ENCODE results near the gene PTPRO. TPM values are rescaled to one million over a fixed set of nuclear protein-coding genes. Genes with fewer than 3 reads are reported as not detected.

The PTPRO gene
- total RNA-seq, 1 donor from 2014 or later = 0.49 TPM

GRCh38 chr12:15581006-15581405, 258.7 kb downstream of the PTPRO start:
- intact Hi-C loops (cut with DNase I) = no loop called here
- Histone ChIP-seq H3K27ac (no peak overlapping the region), H3K27me3 (no peaks in the 10 kb centered on the region), H3K4me3 (no peak overlapping the region), H3K4me1 (no peaks in the 10 kb centered on the region), H3K36me3 (no peaks in the 10 kb centered on the region), H3K9me3 (no peaks in the 10 kb centered on the region)
- no peak for TF ChIP-seq CTCF (IDR thresholded peaks at IDR 0.05)
- no peak for TF ChIP-seq POLR2AphosphoS5 (IDR thresholded peaks at IDR 0.05; ENCODE audit: insufficient read depth in 1 of 2, low read depth in 1 of 2)
- TF ChIP-seq POLR2A (IDR thresholded peaks at IDR 0.05) = no peak
- DNase-seq (ENCODE audit: extremely low spot score in 2 of 2) = no peak

GRCh38 chr12:15583804-15584203, 261.5 kb downstream of the PTPRO start:
- H3K4me1 ChIP-seq = no peaks in the 10 kb centered on the region
- DNase-seq (ENCODE audit: extremely low spot score in 2 of 2) = no peak
- no peaks in the 10 kb centered on the region for H3K36me3 ChIP-seq
- H3K27ac ChIP-seq = no peak overlapping the region
- no peak overlapping the region for H3K4me3 ChIP-seq
- TF ChIP-seq POLR2A (IDR thresholded peaks at IDR 0.05) = no peak
- no peak for TF ChIP-seq CTCF (IDR thresholded peaks at IDR 0.05)
- no peak for TF ChIP-seq POLR2AphosphoS5 (IDR thresholded peaks at IDR 0.05; ENCODE audit: insufficient read depth in 1 of 2, low read depth in 1 of 2)
- intact Hi-C loops (cut with DNase I) = no loop called here
- no peaks in the 10 kb centered on the region for H3K27me3 ChIP-seq
- no peaks in the 10 kb centered on the region for H3K9me3 ChIP-seq

- TF ChIP-seq POLR2AphosphoS5 (IDR thresholded peaks at IDR 0.05; ENCODE audit: insufficient read depth in 1 of 2, low read depth in 1 of 2) = no peak
- TF ChIP-seq CTCF (IDR thresholded peaks at IDR 0.05) = peak; percentile 37 to 48 (median 47)
- no peak for TF ChIP-seq POLR2A (IDR thresholded peaks at IDR 0.05)
- no peaks in the 10 kb centered on the region for H3K9me3 ChIP-seq
- no peak overlapping the region for H3K27ac ChIP-seq
- no peaks in the 10 kb centered on the region for H3K36me3 ChIP-seq
- intact Hi-C loops (cut with DNase I) = loop anchor here (5.0 kb wide), 1 partner anchor 307 kb away; no protein-coding TSS in a partner anchor
- H3K27me3 ChIP-seq = no peaks in the 10 kb centered on the region
- no peak for DNase-seq (ENCODE audit: extremely low spot score in 2 of 2)
- no peaks in the 10 kb centered on the region for H3K4me1 ChIP-seq
- H3K4me3 ChIP-seq = no peak overlapping the region
These were observed 262.2 kb downstream of the PTPRO start for GRCh38 chr12:15584366-15585041.

GRCh38 chr12:15589328-15590032, 267.2 kb downstream of the PTPRO start:
- no peak overlapping the region for H3K4me3 ChIP-seq

More at GRCh38 chr12:15589328-15590032, 267.2 kb downstream of the PTPRO start:
- no peaks in the 10 kb centered on the region for H3K36me3 ChIP-seq
- H3K27ac ChIP-seq = no peak overlapping the region
- no peaks in the 10 kb centered on the region for H3K9me3 ChIP-seq
- TF ChIP-seq POLR2AphosphoS5 (IDR thresholded peaks at IDR 0.05; ENCODE audit: insufficient read depth in 1 of 2, low read depth in 1 of 2) = no peak
- no peak for TF ChIP-seq CTCF (IDR thresholded peaks at IDR 0.05)
- TF ChIP-seq POLR2A (IDR thresholded peaks at IDR 0.05) = no peak
- peaks cover 4% of the 10 kb centered on the region for H3K4me1 ChIP-seq
- DNase-seq (ENCODE audit: extremely low spot score in 2 of 2) = no peak
- intact Hi-C loops (cut with DNase I) = loop anchor here (2.0 to 5.0 kb wide), 2 partner anchors 267 to 312 kb away; no protein-coding TSS in a partner anchor
- no peaks in the 10 kb centered on the region for H3K27me3 ChIP-seq
